Prostate gland (tissue), 2 donors: ENCODE data around the gene PLEKHG1.

ENCODE experiments used
- POLR2A ChIP-seq: fragments of 450-650 bp; IDR thresholded peaks from one replicate; pipeline ENCODE4 v1.6.1; 2016; ENCODE audit warnings: antibody characterized with exemption, mild to moderate bottlenecking
- POLR2AphosphoS5 ChIP-seq: sonication (generic); formaldehyde crosslinking; IDR thresholded peaks from one replicate; pipeline ENCODE4 v1.6.1; 2017; ENCODE audit warnings: antibody characterized with exemption
- TF ChIP-seq, protein P1 (sequence below), 4 experiments: fragments of 200-600 bp in 2 of 4; fragments of 450-650 bp in 2 of 4; sonication (generic) in 2 of 4; IDR thresholded peaks; 1 replicate in 3 of 4; 2 replicates in 1 of 4; pipeline ENCODE4 v1.5.1; 2016 to 2019; ENCODE audit warnings: antibody characterized with exemption in 4 of 4, mild to moderate bottlenecking in 2 of 4, moderate library complexity in 2 of 4

DNA sequence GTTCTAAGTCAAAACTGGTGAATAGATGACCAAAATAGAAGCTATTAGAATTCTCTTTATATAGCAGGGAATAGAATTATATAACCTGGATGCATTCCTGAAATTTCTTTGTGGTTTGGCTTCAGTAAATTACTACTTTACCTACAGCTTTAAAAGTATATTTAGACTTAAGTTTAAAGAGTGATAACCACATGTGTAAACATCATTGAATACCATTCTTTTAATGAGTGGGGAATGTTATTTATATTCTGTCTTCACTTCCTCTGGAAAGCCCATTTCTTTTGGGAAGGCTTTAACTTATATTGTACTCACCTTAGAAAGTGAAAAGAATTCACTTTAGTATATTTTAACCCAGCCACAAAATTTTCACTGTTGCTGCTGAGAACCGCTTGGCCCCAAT is 39.1 kb downstream of the PLEKHG1 start:
- TF ChIP-seq, protein P1, sequence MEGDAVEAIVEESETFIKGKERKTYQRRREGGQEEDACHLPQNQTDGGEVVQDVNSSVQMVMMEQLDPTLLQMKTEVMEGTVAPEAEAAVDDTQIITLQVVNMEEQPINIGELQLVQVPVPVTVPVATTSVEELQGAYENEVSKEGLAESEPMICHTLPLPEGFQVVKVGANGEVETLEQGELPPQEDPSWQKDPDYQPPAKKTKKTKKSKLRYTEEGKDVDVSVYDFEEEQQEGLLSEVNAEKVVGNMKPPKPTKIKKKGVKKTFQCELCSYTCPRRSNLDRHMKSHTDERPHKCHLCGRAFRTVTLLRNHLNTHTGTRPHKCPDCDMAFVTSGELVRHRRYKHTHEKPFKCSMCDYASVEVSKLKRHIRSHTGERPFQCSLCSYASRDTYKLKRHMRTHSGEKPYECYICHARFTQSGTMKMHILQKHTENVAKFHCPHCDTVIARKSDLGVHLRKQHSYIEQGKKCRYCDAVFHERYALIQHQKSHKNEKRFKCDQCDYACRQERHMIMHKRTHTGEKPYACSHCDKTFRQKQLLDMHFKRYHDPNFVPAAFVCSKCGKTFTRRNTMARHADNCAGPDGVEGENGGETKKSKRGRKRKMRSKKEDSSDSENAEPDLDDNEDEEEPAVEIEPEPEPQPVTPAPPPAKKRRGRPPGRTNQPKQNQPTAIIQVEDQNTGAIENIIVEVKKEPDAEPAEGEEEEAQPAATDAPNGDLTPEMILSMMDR (IDR thresholded peaks at IDR 0.05), result no peak
- TF ChIP-seq POLR2AphosphoS5, result no peak
- no peak for TF ChIP-seq POLR2A
